ENCODE measurements around the gene SNN. TPM values are rescaled to one million over a fixed set of nuclear protein-coding genes. Genes with fewer than 3 reads are reported as not detected.

Gene SNN
- total and polyA plus RNA-seq, 2 of the 4 experiments (the other 2 are of a cell fraction): 10.0 to 13.0 TPM

- Histone ChIP-seq H3K4ac (ENCODE audit: low read depth, low read length) (peak overlapping the region; percentile 61), H3K9me3 (ENCODE audit: control insufficient read depth, insufficient read depth, low read length) (no peaks in the 10 kb centered on the region), H3K14ac (replicated peaks; ENCODE audit: low read depth, low read length) (peak overlapping the region; percentile 79), H3K79me1 (ENCODE audit: low read depth in 1 of 2, low read length in 2 of 2) (peaks cover 3 to 50% of the 10 kb centered on the region in 2 experiments; a peak in 3 of 4 replicates), H3K23ac (ENCODE audit: low read depth, low read length) (peak overlapping the region; percentile 89), H3K56ac (ENCODE audit: extremely low read depth, insufficient read depth, low read length) (no peak overlapping the region; the same call in 1 of the 2 replicates), H2AK5ac (ENCODE audit: low read depth, low read length) (peak overlapping the region; percentile 67; the same call in 1 of the 2 replicates), H3K27ac (ENCODE audit: insufficient read depth, low read length) (peak overlapping the region; percentile 26; the same call in 1 of the 2 replicates), H3K27me3 (ENCODE audit: control insufficient read depth, insufficient read depth, low read length) (no peaks in the 10 kb centered on the region), H3K4me2 (ENCODE audit: low read depth, low read length) (peak overlapping the region; percentile 98), H3K4me3 (ENCODE audit: insufficient read depth, low read depth, low read length) (peak overlapping the region; percentile 99), H3K18ac (ENCODE audit: low read depth, low read length) (no peak overlapping the region; the same call in 1 of the 2 replicates), H4K5ac (ENCODE audit: low read depth, low read length) (no peak overlapping the region), H2AFZ (replicated peaks; ENCODE audit: low read length, poor library complexity) (peak overlapping the region; percentile 84), H3K9me1 (ENCODE audit: insufficient read depth, low read length) (peaks cover 6% of the 10 kb centered on the region), H2BK15ac (ENCODE audit: low read depth, low read length) (no peak overlapping the region), H4K91ac (ENCODE audit: insufficient read depth, low read depth, low read length) (no peak overlapping the region; the same call in 1 of the 2 replicates), H2AK9ac (replicated peaks; ENCODE audit: low read depth, low read length, poor library complexity) (peak overlapping the region; percentile 97), H3K4me1 (ENCODE audit: control insufficient read depth, insufficient read depth, low read length) (peaks cover 7% of the 10 kb centered on the region), H3K9ac (ENCODE audit: low read depth, low read length) (peak overlapping the region; percentile 57), H2BK120ac (ENCODE audit: low read depth, low read length) (no peak overlapping the region), H2BK5ac (ENCODE audit: low read depth, low read length, poor library complexity, severe bottlenecking) (no peak overlapping the region), H2BK20ac (ENCODE audit: low read depth, low read length) (no peak overlapping the region), H3K36me3 (ENCODE audit: control insufficient read depth, insufficient read depth, low read length) (no peaks in the 10 kb centered on the region; the same call in 1 of the 2 replicates), H4K20me1 (ENCODE audit: insufficient read depth, low read length) (peaks cover 47% of the 10 kb centered on the region), H4K8ac (ENCODE audit: low read depth in 2 of 2, low read length in 2 of 2) (0 out of 4 replicates have a peak overlapping the region, but pooled peaks of 1 of the 2 experiments have one; percentile 23)
- ATAC-seq (ENCODE audit: low read depth): peak; percentile 3; the same call in 1 of the 2 replicates
- BruUV-seq (replicated peaks): no TSS peak
- DNase-seq: no peak
- CTCF ChIA-PET: no interaction called here
- dilution Hi-C loops (cut with HindIII; ENCODE audit: low sequenced_read_pairs, unreplicated experiment) (no loop called here), in situ Hi-C loops (cut with MboI; ENCODE audit: low sequenced_read_pairs) (no loop called here), intact Hi-C loops (cut with micrococcal nuclease) (no loop called here)
- TF ChIP-seq MAFK (IDR thresholded peaks at IDR 0.05; ENCODE audit: low read depth, low read length): no peak
- no peak for TF ChIP-seq USF2 (IDR thresholded peaks at IDR 0.05; ENCODE audit: low read depth, low read length)
- TF ChIP-seq CEBPB (IDR thresholded peaks at IDR 0.05; ENCODE audit: low read depth, low read length): no peak
- TF ChIP-seq CHD1 (IDR thresholded peaks at IDR 0.05; ENCODE audit: low read depth, low read length): no peak
- TF ChIP-seq MAZ (IDR thresholded peaks at IDR 0.05; ENCODE audit: borderline replicate concordance, low read depth, low read length): 0 out of 2 replicates have a peak, but pooled peaks have one; percentile 7
- TF ChIP-seq RAD21 (IDR thresholded peaks at IDR 0.05; ENCODE audit: low read length): no peak
- no peak for TF ChIP-seq ELK1 (IDR thresholded peaks at IDR 0.05; ENCODE audit: borderline replicate concordance, low read depth, low read length)
- TF ChIP-seq MXI1 (IDR thresholded peaks at IDR 0.05; ENCODE audit: borderline replicate concordance, low read depth, low read length): peak; percentile 47; the same call in 1 of the 2 replicates
- TF ChIP-seq RCOR1 (IDR thresholded peaks at IDR 0.05; ENCODE audit: insufficient replicate concordance, low read length): no peak
- TF ChIP-seq SMC3 (IDR thresholded peaks at IDR 0.05; ENCODE audit: low read depth, low read length): no peak
- POLR2A ChIA-PET (ENCODE audit: unreplicated experiment): no interaction called here
- 0% methylated on average over 40 of the region's 97 CpGs; no CpG with 5 or more reads in 1 of the 2 experiments for WGBS, 2 experiments (ENCODE audit: extremely low coverage in 2 of 2, insufficient read length in 1 of 2)
Measured at GRCh38 chr16:11668623-11669379, 546 bp downstream of the SNN start.
